Sigmoid colon (tissue), 7 donors: Measurements from ENCODE around the gene CACNG7. TPM values are rescaled to one million over a fixed set of nuclear protein-coding genes. Genes with fewer than 3 reads are reported as not detected.

ENCODE experiments used
- DNase-seq: peaks from one replicate; pipeline ENCODE4 v3.0.0-alpha.2; 2019
- H3K27ac ChIP-seq, 4 donors: fragments of 200-600 bp; sonication (generic); one replicate each; pipeline ENCODE4 v1.5.1; 2016 to 2019; ENCODE audit warnings: mild to moderate bottlenecking in 1 of 4
- H3K27me3 ChIP-seq, 3 donors: fragments of 200-600 bp; sonication (generic); one replicate each; pipeline ENCODE4 v1.5.1; 2019; ENCODE audit warnings: mild to moderate bottlenecking in 1 of 3
- H3K36me3 ChIP-seq, 4 donors: fragments of 200-600 bp; sonication (generic); one replicate each; pipeline ENCODE4 v1.5.1; 2016 to 2019
- H3K4me1 ChIP-seq, 4 donors: fragments of 200-600 bp; sonication (generic); one replicate each; pipeline ENCODE4 v1.5.1; 2017 to 2019
- H3K4me3 ChIP-seq, 4 donors: fragments of 200-600 bp; sonication (generic); one replicate each; pipeline ENCODE4 v1.5.1; 2017 to 2019; ENCODE audit warnings: mild to moderate bottlenecking in 2 of 4, moderate library complexity in 1 of 4
- H3K9me3 ChIP-seq, 4 donors: fragments of 200-600 bp in 3 of 4; sonication (generic) in 3 of 4; one replicate each; pipeline versions ENCODE4 v1.5.1 to v1.6.1; 2013 to 2019
- CTCF ChIP-seq, 4 experiments: fragments of 450-650 bp in 3 of 4; fragments of 200-600 bp in 1 of 4; IDR thresholded peaks; one replicate each; pipeline ENCODE4 v1.5.1; 2016 to 2019; ENCODE audit warnings: antibody characterized with exemption in 4 of 4, mild to moderate bottlenecking in 3 of 4, moderate library complexity in 2 of 4
- EP300 ChIP-seq, 4 donors: sonication (generic); formaldehyde crosslinking; IDR thresholded peaks; one replicate each; pipeline ENCODE4 v1.6.1; 2017; ENCODE audit warnings: antibody characterized with exemption in 4 of 4
- POLR2A ChIP-seq, 2 donors: fragments of 450-650 bp; IDR thresholded peaks; one replicate each; pipeline ENCODE4 v1.6.1; 2016; ENCODE audit warnings: antibody characterized with exemption in 2 of 2, mild to moderate bottlenecking in 2 of 2, moderate library complexity in 2 of 2
- POLR2AphosphoS5 ChIP-seq, 4 donors: sonication (generic); formaldehyde crosslinking; IDR thresholded peaks; one replicate each; pipeline ENCODE4 v1.6.1; 2017; ENCODE audit warnings: antibody characterized with exemption in 4 of 4
- WGBS, 2 donors: extraction: QIAGEN DNeasy Blood & Tissue Kit; methylation state at CpG; one replicate each; pipeline ENCODE4 v1.1.7; 2013; 5-methylcytosine and 5-hydroxymethylcytosine counted together
- intact Hi-C: fragments of 100-400 bp; cut with DNase I; formaldehyde crosslinking; loops from one replicate; pipeline ENCODE4 v1.15.1; 2023
- polyA plus RNA-seq, 3 donors: library from polyadenylated mRNA; stranded (reverse); fragments of 200-250 nt; gene quantifications; one replicate each; pipeline ENCODE4 v1.2.3, GENCODE V29; 2013
- total RNA-seq, 4 donors: library from RNA; depleted of rRNA; stranded (reverse); fragments of >200 nt; gene quantifications; one replicate each; pipeline ENCODE4 v1.1.0, GENCODE V29; 2016
- donor health status: healthy with polysubstance abuse.
- donor health status: Bipolar disorder and iron deficiency.
- donor health status: healthy.

The CACNG7 gene
- total and polyA plus RNA-seq, 7 donors = 0.20 TPM; not detected in 6

- intact Hi-C loops = no loop called here
- TF ChIP-seq CTCF (IDR thresholded peaks at IDR 0.05) (no peak), POLR2A (IDR thresholded peaks at IDR 0.05) (no peak), EP300 (IDR thresholded peaks at IDR 0.05) (no peak), POLR2AphosphoS5 (IDR thresholded peaks at IDR 0.05) (no peak)
- Histone ChIP-seq H3K4me3 (no peak overlapping the region), H3K4me1 (no peaks in the 10 kb centered on the region), H3K36me3 (no peaks in the 10 kb centered on the region), H3K27me3 (peaks cover 6 to 81% (median 51%) of the 10 kb centered on the region in 3 donors), H3K9me3 (no peaks in the 10 kb centered on the region), H3K27ac (no peak overlapping the region)
- DNase-seq = no peak
- 7 to 16% methylated on average over 42 of the region's 42 CpGs for WGBS, 2 donors
Measured at GRCh38 chr19:53898636-53899341, 10.3 kb upstream of the CACNG7 start.

- TF ChIP-seq POLR2A (IDR thresholded peaks at IDR 0.05) = no peak
- no peak for TF ChIP-seq POLR2AphosphoS5 (IDR thresholded peaks at IDR 0.05)
- no peak for TF ChIP-seq EP300 (IDR thresholded peaks at IDR 0.05)
- TF ChIP-seq CTCF (IDR thresholded peaks at IDR 0.05) = no peak
- Histone ChIP-seq H3K27me3 (peaks cover 6 to 75% (median 39%) of the 10 kb centered on the region in 3 donors), H3K36me3 (no peaks in the 10 kb centered on the region), H3K9me3 (no peaks in the 10 kb centered on the region), H3K4me1 (no peaks in the 10 kb centered on the region), H3K27ac (no peak overlapping the region), H3K4me3 (no peak overlapping the region)
- intact Hi-C loops = loop anchor here (10.0 kb wide), 1 partner anchor 46 kb away; no protein-coding TSS in a partner anchor
- WGBS, 2 donors = 90 to 93% methylated on average over 27 of the region's 27 CpGs
- DNase-seq = no peak
Measured at GRCh38 chr19:53900191-53900860, 8.8 kb upstream of the CACNG7 start.

GRCh38 chr19:53903055-53903680 is 5.9 kb upstream of the CACNG7 start:
- Histone ChIP-seq H3K4me3 (no peak overlapping the region), H3K36me3 (no peaks in the 10 kb centered on the region), H3K27me3 (peaks cover 22 to 69% (median 39%) of the 10 kb centered on the region in 3 donors), H3K4me1 (peaks cover 0 to 16% (median 10%) of the 10 kb centered on the region in 4 donors), H3K9me3 (no peaks in the 10 kb centered on the region), H3K27ac (no peak overlapping the region)
- no peak for DNase-seq
- no peak for TF ChIP-seq CTCF (IDR thresholded peaks at IDR 0.05)
- TF ChIP-seq EP300 (IDR thresholded peaks at IDR 0.05) = no peak
- TF ChIP-seq POLR2A (IDR thresholded peaks at IDR 0.05) = no peak
- no peak for TF ChIP-seq POLR2AphosphoS5 (IDR thresholded peaks at IDR 0.05)
- 36 to 40% methylated on average over 4 of the region's 4 CpGs for WGBS, 2 donors
- intact Hi-C loops = loop anchor here (10.0 kb wide), 1 partner anchor 48 kb away; no protein-coding TSS in a partner anchor

- intact Hi-C loops = loop anchor here (5.0 to 10.0 kb wide), 2 partner anchors 50 to 117 kb away; no protein-coding TSS in a partner anchor
- no peak overlapping the region for H3K4me3 ChIP-seq
- H3K9me3 ChIP-seq = no peaks in the 10 kb centered on the region
- peaks cover 35 to 68% (median 40%) of the 10 kb centered on the region in 3 donors for H3K27me3 ChIP-seq
- peaks cover 0 to 31% (median 19%) of the 10 kb centered on the region in 4 donors for H3K4me1 ChIP-seq
- DNase-seq = no peak
- H3K27ac ChIP-seq = no peak overlapping the region
- H3K36me3 ChIP-seq = no peaks in the 10 kb centered on the region
- TF ChIP-seq CTCF (IDR thresholded peaks at IDR 0.05) = no peak
- TF ChIP-seq POLR2AphosphoS5 (IDR thresholded peaks at IDR 0.05) = no peak
- TF ChIP-seq EP300 (IDR thresholded peaks at IDR 0.05) = no peak
- TF ChIP-seq POLR2A (IDR thresholded peaks at IDR 0.05) = no peak
- 28 to 33% methylated on average over 3 of the region's 3 CpGs for WGBS, 2 donors
Measured at GRCh38 chr19:53904909-53905308, 4.2 kb upstream of the CACNG7 start.
